Thyroid gland (tissue), 4 donors: ENCODE results near the gene CTNNA2. TPM values are rescaled to one million over a fixed set of nuclear protein-coding genes. Genes with fewer than 3 reads are reported as not detected.
A peak's percentile ranks its signal among the peaks of the same experiment; 100 is the strongest.

Experiments used
- DNase-seq, 2 donors: peaks; one replicate each; pipeline ENCODE4 v3.0.0-alpha.2; 2019
- H3K27ac ChIP-seq, 3 donors: fragments of 200-600 bp; sonication (generic); 1 replicate in 2 of 3; 2 replicates in 1 of 3; pipeline ENCODE4 v1.5.1; 2016 to 2019; ENCODE audit warnings: mild to moderate bottlenecking in 1 of 3, moderate library complexity in 1 of 3
- H3K27me3 ChIP-seq: fragments of 200-600 bp; sonication (generic); one replicate; pipeline ENCODE4 v1.5.1; 2019
- H3K36me3 ChIP-seq, 2 donors: fragments of 200-600 bp; sonication (generic); one replicate each; pipeline ENCODE4 v1.5.1; 2016 to 2019
- H3K4me1 ChIP-seq, 2 donors: fragments of 200-600 bp; sonication (generic); one replicate each; pipeline ENCODE4 v1.5.1; 2017 to 2019
- H3K4me3 ChIP-seq, 3 donors: fragments of 200-600 bp; sonication (generic); replicated peaks in 1 of 3; 1 replicate in 2 of 3; 2 replicates in 1 of 3; pipeline ENCODE4 v1.5.1; 2016; ENCODE audit warnings: mild to moderate bottlenecking in 1 of 3
- H3K9me3 ChIP-seq: fragments of 200-600 bp; sonication (generic); one replicate; pipeline ENCODE4 v1.5.1; 2017
- CTCF ChIP-seq, 6 experiments: fragments of 200-600 bp in 3 of 6; fragments of 450-650 bp in 3 of 6; sonication (generic) in 3 of 6; IDR thresholded peaks; one replicate each; pipeline ENCODE4 v1.5.1; 2016 to 2019; ENCODE audit warnings: antibody characterized with exemption in 6 of 6, mild to moderate bottlenecking in 2 of 6, inconsistent platforms in 1 of 6, moderate library complexity in 1 of 6
- POLR2A ChIP-seq, 2 donors: fragments of 450-650 bp; IDR thresholded peaks; one replicate each; pipeline ENCODE4 v1.6.1; 2017; ENCODE audit warnings: antibody characterized with exemption in 2 of 2, mild to moderate bottlenecking in 2 of 2, moderate library complexity in 1 of 2
- WGBS, 2 donors: methylation state at CpG; one replicate each; pipeline ENCODE4 v1.1.5; 2017; 5-methylcytosine and 5-hydroxymethylcytosine counted together
- intact Hi-C: fragments of 100-400 bp; cut with DNase I; formaldehyde crosslinking; loops from one replicate; pipeline ENCODE4 v1.15.1; 2023
- total RNA-seq, 4 donors: library from RNA; depleted of rRNA; stranded (reverse); fragments of >200 nt; gene quantifications; one replicate each; pipeline ENCODE4 v1.2.3, GENCODE V29; 2016

The CTNNA2 gene
- total RNA-seq, 4 donors from 2014 or later, result 0.13 to 0.44 (median 0.22) TPM; not detected in 1

- DNase-seq, result no peak
- no peak for TF ChIP-seq CTCF (IDR thresholded peaks at IDR 0.05)
- TF ChIP-seq POLR2A (IDR thresholded peaks at IDR 0.05), result no peak
- no peak overlapping the region for H3K27ac ChIP-seq
- no peaks in the 10 kb centered on the region for H3K36me3 ChIP-seq
- WGBS, 2 donors, result 87 to 95% methylated on average over 2 of the region's 2 CpGs
- no peaks in the 10 kb centered on the region for H3K9me3 ChIP-seq
- intact Hi-C loops, result no loop called here
- no peaks in the 10 kb centered on the region for H3K27me3 ChIP-seq
- H3K4me3 ChIP-seq, result no peak overlapping the region
- no peaks in the 10 kb centered on the region for H3K4me1 ChIP-seq
Observed at GRCh38 chr2:80042635-80043034, 529.8 kb downstream of the CTNNA2 start.

GRCh38 chr2:80048296-80048695, 535.4 kb downstream of the CTNNA2 start:
- intact Hi-C loops, result no loop called here
- Histone ChIP-seq H3K4me3 (no peak overlapping the region), H3K27ac (no peak overlapping the region), H3K36me3 (no peaks in the 10 kb centered on the region), H3K9me3 (no peaks in the 10 kb centered on the region), H3K4me1 (no peaks in the 10 kb centered on the region), H3K27me3 (no peaks in the 10 kb centered on the region)
- TF ChIP-seq POLR2A (IDR thresholded peaks at IDR 0.05) (no peak), CTCF (IDR thresholded peaks at IDR 0.05) (no peak)
- DNase-seq, result no peak
- 82 to 87% methylated on average over 2 of the region's 2 CpGs for WGBS, 2 donors

- WGBS, 2 donors, result 73 to 75% methylated on average over 6 of the region's 6 CpGs
- no peak overlapping the region for H3K4me3 ChIP-seq
- DNase-seq, result no peak
- H3K27ac ChIP-seq, result no peak overlapping the region
- TF ChIP-seq CTCF (IDR thresholded peaks at IDR 0.05) (no peak), POLR2A (IDR thresholded peaks at IDR 0.05) (no peak)
- intact Hi-C loops, result no loop called here
- peaks cover 0 to 3% of the 10 kb centered on the region in 2 donors for H3K4me1 ChIP-seq
- H3K36me3 ChIP-seq, result no peaks in the 10 kb centered on the region
- no peaks in the 10 kb centered on the region for H3K9me3 ChIP-seq
- no peaks in the 10 kb centered on the region for H3K27me3 ChIP-seq
Observed at GRCh38 chr2:80050246-80050645, 537.4 kb downstream of the CTNNA2 start.

- Histone ChIP-seq H3K36me3 (no peaks in the 10 kb centered on the region), H3K9me3 (no peaks in the 10 kb centered on the region), H3K27me3 (no peaks in the 10 kb centered on the region), H3K27ac (no peak overlapping the region), H3K4me3 (no peak overlapping the region), H3K4me1 (peaks cover 0 to 3% of the 10 kb centered on the region in 2 donors)
- intact Hi-C loops, result no loop called here
- TF ChIP-seq POLR2A (IDR thresholded peaks at IDR 0.05), result no peak
- TF ChIP-seq CTCF (IDR thresholded peaks at IDR 0.05), result no peak
- WGBS, 2 donors, result 37 to 45% methylated on average over 8 of the region's 8 CpGs
- no peak for DNase-seq
Observed at GRCh38 chr2:80053522-80054345, 540.9 kb downstream of the CTNNA2 start.

- Histone ChIP-seq H3K4me1 (peaks cover 0 to 3% of the 10 kb centered on the region in 2 donors), H3K36me3 (no peaks in the 10 kb centered on the region), H3K27ac (no peak overlapping the region), H3K27me3 (no peaks in the 10 kb centered on the region), H3K9me3 (no peaks in the 10 kb centered on the region), H3K4me3 (no peak overlapping the region)
- intact Hi-C loops, result no loop called here
- 34 to 53% methylated on average over 2 of the region's 2 CpGs for WGBS, 2 donors
- DNase-seq, result peak in 1 of 2 donors; percentile 20
- TF ChIP-seq POLR2A (IDR thresholded peaks at IDR 0.05) (no peak), CTCF (IDR thresholded peaks at IDR 0.05) (no peak)
Observed at GRCh38 chr2:80054346-80054675, 541.5 kb downstream of the CTNNA2 start.
